ENCODE measurements around the gene CLMN. TPM values are rescaled to one million over a fixed set of nuclear protein-coding genes. Genes with fewer than 3 reads are reported as not detected.

CLMN gene
- polyA plus RNA-seq, 2 donors: 1.6 to 2.3 TPM

- Histone ChIP-seq H3K27ac (ENCODE audit: low read depth in 2 of 2, low read length in 1 of 2) (no peak overlapping the region), H3K9me3 (ENCODE audit: control insufficient read depth in 2 of 2, insufficient read depth in 1 of 2, low read depth in 1 of 2, low read length in 1 of 2) (no peaks in the 10 kb centered on the region), H3K4me1 (ENCODE audit: control insufficient read depth in 2 of 2, insufficient read depth in 2 of 2, low read length in 1 of 2) (peaks cover 4 to 9% of the 10 kb centered on the region in 2 donors), H3K27me3 (ENCODE audit: control insufficient read depth in 1 of 2, insufficient read depth in 2 of 2, low read length in 2 of 2) (no peaks in the 10 kb centered on the region), H3K36me3 (ENCODE audit: control insufficient read depth in 2 of 2, insufficient read depth in 2 of 2, low read length in 1 of 2) (no peaks in the 10 kb centered on the region), H3K4me3 (ENCODE audit: low read depth in 1 of 2, low read length in 2 of 2) (no peak overlapping the region)
- WGBS, 2 donors: 89 to 93% methylated on average over 3 of the region's 3 CpGs
These were observed 86.7 kb downstream of the CLMN start for GRCh38 chr14:95232894-95233584.

- no peaks in the 10 kb centered on the region for H3K9me3 ChIP-seq (ENCODE audit: control insufficient read depth in 2 of 2, insufficient read depth in 1 of 2, low read depth in 1 of 2, low read length in 1 of 2)
- no peaks in the 10 kb centered on the region for H3K36me3 ChIP-seq (ENCODE audit: control insufficient read depth in 2 of 2, insufficient read depth in 2 of 2, low read length in 1 of 2)
- H3K27me3 ChIP-seq (ENCODE audit: control insufficient read depth in 1 of 2, insufficient read depth in 2 of 2, low read length in 2 of 2): no peaks in the 10 kb centered on the region
- H3K4me3 ChIP-seq (ENCODE audit: low read depth in 1 of 2, low read length in 2 of 2): no peak overlapping the region
- H3K4me1 ChIP-seq (ENCODE audit: control insufficient read depth in 2 of 2, insufficient read depth in 2 of 2, low read length in 1 of 2): peaks cover 4 to 6% of the 10 kb centered on the region in 2 donors
- no peak overlapping the region for H3K27ac ChIP-seq (ENCODE audit: low read depth in 2 of 2, low read length in 1 of 2)
- 43 to 46% methylated on average over 12 of the region's 12 CpGs for WGBS, 2 donors
These were observed 87.6 kb downstream of the CLMN start for GRCh38 chr14:95231966-95232633.

GRCh38 chr14:95229749-95230148 lies 90.0 kb downstream of the CLMN start:
- Histone ChIP-seq H3K27ac (ENCODE audit: low read depth in 2 of 2, low read length in 1 of 2) (no peak overlapping the region), H3K4me3 (ENCODE audit: low read depth in 1 of 2, low read length in 2 of 2) (no peak overlapping the region), H3K9me3 (ENCODE audit: control insufficient read depth in 2 of 2, insufficient read depth in 1 of 2, low read depth in 1 of 2, low read length in 1 of 2) (no peaks in the 10 kb centered on the region), H3K36me3 (ENCODE audit: control insufficient read depth in 2 of 2, insufficient read depth in 2 of 2, low read length in 1 of 2) (no peaks in the 10 kb centered on the region), H3K4me1 (ENCODE audit: control insufficient read depth in 2 of 2, insufficient read depth in 2 of 2, low read length in 1 of 2) (peaks cover 0 to 3% of the 10 kb centered on the region in 2 donors), H3K27me3 (ENCODE audit: control insufficient read depth in 1 of 2, insufficient read depth in 2 of 2, low read length in 2 of 2) (no peaks in the 10 kb centered on the region)
- 85 to 90% methylated on average over 6 of the region's 6 CpGs for WGBS, 2 donors

GRCh38 chr14:95228240-95228639 lies 91.5 kb downstream of the CLMN start:
- no peaks in the 10 kb centered on the region for H3K4me1 ChIP-seq (ENCODE audit: control insufficient read depth in 2 of 2, insufficient read depth in 2 of 2, low read length in 1 of 2)
- H3K4me3 ChIP-seq (ENCODE audit: low read depth in 1 of 2, low read length in 2 of 2): no peak overlapping the region
- H3K27me3 ChIP-seq (ENCODE audit: control insufficient read depth in 1 of 2, insufficient read depth in 2 of 2, low read length in 2 of 2): no peaks in the 10 kb centered on the region
- no peaks in the 10 kb centered on the region for H3K9me3 ChIP-seq (ENCODE audit: control insufficient read depth in 2 of 2, insufficient read depth in 1 of 2, low read depth in 1 of 2, low read length in 1 of 2)
- H3K27ac ChIP-seq (ENCODE audit: low read depth in 2 of 2, low read length in 1 of 2): no peak overlapping the region
- no peaks in the 10 kb centered on the region for H3K36me3 ChIP-seq (ENCODE audit: control insufficient read depth in 2 of 2, insufficient read depth in 2 of 2, low read length in 1 of 2)
- WGBS, 2 donors: 78 to 89% methylated on average over 7 of the region's 7 CpGs

- Histone ChIP-seq H3K27ac (ENCODE audit: low read depth in 2 of 2, low read length in 1 of 2) (no peak overlapping the region), H3K9me3 (ENCODE audit: control insufficient read depth in 2 of 2, insufficient read depth in 1 of 2, low read depth in 1 of 2, low read length in 1 of 2) (no peaks in the 10 kb centered on the region), H3K4me1 (ENCODE audit: control insufficient read depth in 2 of 2, insufficient read depth in 2 of 2, low read length in 1 of 2) (peaks cover 0 to 2% of the 10 kb centered on the region in 2 donors), H3K27me3 (ENCODE audit: control insufficient read depth in 1 of 2, insufficient read depth in 2 of 2, low read length in 2 of 2) (no peaks in the 10 kb centered on the region), H3K36me3 (ENCODE audit: control insufficient read depth in 2 of 2, insufficient read depth in 2 of 2, low read length in 1 of 2) (no peaks in the 10 kb centered on the region), H3K4me3 (ENCODE audit: low read depth in 1 of 2, low read length in 2 of 2) (no peak overlapping the region)
- 58 to 68% methylated on average over 19 of the region's 19 CpGs for WGBS, 2 donors
These were observed 92.3 kb downstream of the CLMN start for GRCh38 chr14:95227279-95227860.

GRCh38 chr14:95226801-95227200 lies 92.9 kb downstream of the CLMN start:
- Histone ChIP-seq H3K9me3 (ENCODE audit: control insufficient read depth in 2 of 2, insufficient read depth in 1 of 2, low read depth in 1 of 2, low read length in 1 of 2) (no peaks in the 10 kb centered on the region), H3K27me3 (ENCODE audit: control insufficient read depth in 1 of 2, insufficient read depth in 2 of 2, low read length in 2 of 2) (no peaks in the 10 kb centered on the region), H3K4me3 (ENCODE audit: low read depth in 1 of 2, low read length in 2 of 2) (no peak overlapping the region), H3K4me1 (ENCODE audit: control insufficient read depth in 2 of 2, insufficient read depth in 2 of 2, low read length in 1 of 2) (peaks cover 0 to 2% of the 10 kb centered on the region in 2 donors), H3K27ac (ENCODE audit: low read depth in 2 of 2, low read length in 1 of 2) (no peak overlapping the region), H3K36me3 (ENCODE audit: control insufficient read depth in 2 of 2, insufficient read depth in 2 of 2, low read length in 1 of 2) (no peaks in the 10 kb centered on the region)
- WGBS, 2 donors: 71 to 79% methylated on average over 8 of the region's 8 CpGs

GRCh38 chr14:95225251-95225887 lies 94.3 kb downstream of the CLMN start:
- no peaks in the 10 kb centered on the region for H3K36me3 ChIP-seq (ENCODE audit: control insufficient read depth in 2 of 2, insufficient read depth in 2 of 2, low read length in 1 of 2)
- H3K27ac ChIP-seq (ENCODE audit: low read depth in 2 of 2, low read length in 1 of 2): no peak overlapping the region
- peaks cover 0 to 2% of the 10 kb centered on the region in 2 donors for H3K4me1 ChIP-seq (ENCODE audit: control insufficient read depth in 2 of 2, insufficient read depth in 2 of 2, low read length in 1 of 2)
- H3K9me3 ChIP-seq (ENCODE audit: control insufficient read depth in 2 of 2, insufficient read depth in 1 of 2, low read depth in 1 of 2, low read length in 1 of 2): no peaks in the 10 kb centered on the region
- WGBS, 2 donors: 79 to 84% methylated on average over 7 of the region's 7 CpGs
- no peak overlapping the region for H3K4me3 ChIP-seq (ENCODE audit: low read depth in 1 of 2, low read length in 2 of 2)
- no peaks in the 10 kb centered on the region for H3K27me3 ChIP-seq (ENCODE audit: control insufficient read depth in 1 of 2, insufficient read depth in 2 of 2, low read length in 2 of 2)

- no peaks in the 10 kb centered on the region for H3K9me3 ChIP-seq (ENCODE audit: control insufficient read depth in 2 of 2, insufficient read depth in 1 of 2, low read depth in 1 of 2, low read length in 1 of 2)
- no peaks in the 10 kb centered on the region for H3K27me3 ChIP-seq (ENCODE audit: control insufficient read depth in 1 of 2, insufficient read depth in 2 of 2, low read length in 2 of 2)
- WGBS, 2 donors: 64 to 73% methylated on average over 3 of the region's 3 CpGs
- H3K4me3 ChIP-seq (ENCODE audit: low read depth in 1 of 2, low read length in 2 of 2): no peak overlapping the region
- H3K27ac ChIP-seq (ENCODE audit: low read depth in 2 of 2, low read length in 1 of 2): no peak overlapping the region
- peaks cover 2% of the 10 kb centered on the region in 2 donors for H3K4me1 ChIP-seq (ENCODE audit: control insufficient read depth in 2 of 2, insufficient read depth in 2 of 2, low read length in 1 of 2)
- H3K36me3 ChIP-seq (ENCODE audit: control insufficient read depth in 2 of 2, insufficient read depth in 2 of 2, low read length in 1 of 2): no peaks in the 10 kb centered on the region
These were observed 96.8 kb downstream of the CLMN start for GRCh38 chr14:95222870-95223398.

- no peaks in the 10 kb centered on the region for H3K27me3 ChIP-seq (ENCODE audit: control insufficient read depth in 1 of 2, insufficient read depth in 2 of 2, low read length in 2 of 2)
- peaks cover 2% of the 10 kb centered on the region in 2 donors for H3K4me1 ChIP-seq (ENCODE audit: control insufficient read depth in 2 of 2, insufficient read depth in 2 of 2, low read length in 1 of 2)
- 69 to 75% methylated on average over 10 of the region's 10 CpGs for WGBS, 2 donors
- H3K4me3 ChIP-seq (ENCODE audit: low read depth in 1 of 2, low read length in 2 of 2): no peak overlapping the region
- no peaks in the 10 kb centered on the region for H3K9me3 ChIP-seq (ENCODE audit: control insufficient read depth in 2 of 2, insufficient read depth in 1 of 2, low read depth in 1 of 2, low read length in 1 of 2)
- no peaks in the 10 kb centered on the region for H3K36me3 ChIP-seq (ENCODE audit: control insufficient read depth in 2 of 2, insufficient read depth in 2 of 2, low read length in 1 of 2)
- H3K27ac ChIP-seq (ENCODE audit: low read depth in 2 of 2, low read length in 1 of 2): no peak overlapping the region
These were observed 97.5 kb downstream of the CLMN start for GRCh38 chr14:95222151-95222631.

All from esophagus (tissue), 2 donors.